ENCODE results near the gene GALNT7.

- TF ChIP-seq POLR2AphosphoS5 (IDR thresholded peaks at IDR 0.05; ENCODE audit: low read length) (no peak), TAF1 (IDR thresholded peaks at IDR 0.05; ENCODE audit: borderline replicate concordance, low read depth, low read length) (no peak), POLR2A (IDR thresholded peaks at IDR 0.05; ENCODE audit: low read depth, low read length) (no peak), BACH1 (IDR thresholded peaks at IDR 0.05; ENCODE audit: borderline replicate concordance) (no peak), ZBTB33 (IDR thresholded peaks at IDR 0.05) (no peak), JUND (IDR thresholded peaks at IDR 0.05; ENCODE audit: low read depth, low read length) (no peak), CHD2 (IDR thresholded peaks at IDR 0.05; ENCODE audit: borderline replicate concordance, low read depth, low read length) (no peak)
- TF ChIP-seq, protein P1, sequence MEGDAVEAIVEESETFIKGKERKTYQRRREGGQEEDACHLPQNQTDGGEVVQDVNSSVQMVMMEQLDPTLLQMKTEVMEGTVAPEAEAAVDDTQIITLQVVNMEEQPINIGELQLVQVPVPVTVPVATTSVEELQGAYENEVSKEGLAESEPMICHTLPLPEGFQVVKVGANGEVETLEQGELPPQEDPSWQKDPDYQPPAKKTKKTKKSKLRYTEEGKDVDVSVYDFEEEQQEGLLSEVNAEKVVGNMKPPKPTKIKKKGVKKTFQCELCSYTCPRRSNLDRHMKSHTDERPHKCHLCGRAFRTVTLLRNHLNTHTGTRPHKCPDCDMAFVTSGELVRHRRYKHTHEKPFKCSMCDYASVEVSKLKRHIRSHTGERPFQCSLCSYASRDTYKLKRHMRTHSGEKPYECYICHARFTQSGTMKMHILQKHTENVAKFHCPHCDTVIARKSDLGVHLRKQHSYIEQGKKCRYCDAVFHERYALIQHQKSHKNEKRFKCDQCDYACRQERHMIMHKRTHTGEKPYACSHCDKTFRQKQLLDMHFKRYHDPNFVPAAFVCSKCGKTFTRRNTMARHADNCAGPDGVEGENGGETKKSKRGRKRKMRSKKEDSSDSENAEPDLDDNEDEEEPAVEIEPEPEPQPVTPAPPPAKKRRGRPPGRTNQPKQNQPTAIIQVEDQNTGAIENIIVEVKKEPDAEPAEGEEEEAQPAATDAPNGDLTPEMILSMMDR (IDR thresholded peaks at IDR 0.05 in 2 of 3, conservative IDR thresholded peaks at IDR 0.05 in 1 of 3; ENCODE audit: control insufficient read depth in 2 of 3, extremely low read depth in 1 of 3, insufficient read depth in 1 of 3, low read depth in 3 of 3, low read length in 3 of 3), result no peak
- TF ChIP-seq, protein P2, sequence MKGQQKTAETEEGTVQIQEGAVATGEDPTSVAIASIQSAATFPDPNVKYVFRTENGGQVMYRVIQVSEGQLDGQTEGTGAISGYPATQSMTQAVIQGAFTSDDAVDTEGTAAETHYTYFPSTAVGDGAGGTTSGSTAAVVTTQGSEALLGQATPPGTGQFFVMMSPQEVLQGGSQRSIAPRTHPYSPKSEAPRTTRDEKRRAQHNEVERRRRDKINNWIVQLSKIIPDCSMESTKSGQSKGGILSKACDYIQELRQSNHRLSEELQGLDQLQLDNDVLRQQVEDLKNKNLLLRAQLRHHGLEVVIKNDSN (IDR thresholded peaks at IDR 0.05; ENCODE audit: borderline replicate concordance, extremely low read length, insufficient read depth, low read depth, low read length), result no peak
These were observed 30.9 kb downstream of the GALNT7 start for GRCh38 chr4:173199553-173199952.

Data from GM12878 (cell line).